ENCODE measurements around the gene TMEM60.
"Not testable (repeated sequence)": the region's sequence is repeated elsewhere in the genome, so short reads cannot be mapped to it uniquely, and the experiment has no call there.

Gene TMEM60

GRCh38 chr7:77837275-77837674 is 39.0 kb upstream of the TMEM60 start:
- no peak for DNase-seq (ENCODE audit: low spot score)
- H3K27ac ChIP-seq = no peak overlapping the region
- TF ChIP-seq CTCF (IDR thresholded peaks at IDR 0.05) = no peak
- no peak overlapping the region for H3K4me3 ChIP-seq

- not testable (repeated sequence) for H3K27ac ChIP-seq; H3K4me3 ChIP-seq; DNase-seq (ENCODE audit: low spot score)
Measured at GRCh38 chr7:77836425-77836824, 38.2 kb upstream of the TMEM60 start.

- DNase-seq (ENCODE audit: low spot score) = no peak
- no peak for TF ChIP-seq CTCF (IDR thresholded peaks at IDR 0.05)
- Histone ChIP-seq H3K4me3 (no peak overlapping the region), H3K27ac (no peak overlapping the region)
Measured at GRCh38 chr7:77833136-77833535, 34.9 kb upstream of the TMEM60 start.

- no peak overlapping the region for H3K4me3 ChIP-seq
- no peak for TF ChIP-seq CTCF (IDR thresholded peaks at IDR 0.05)
- DNase-seq (ENCODE audit: low spot score) = no peak
- no peak overlapping the region for H3K27ac ChIP-seq
Measured at GRCh38 chr7:77831953-77832352, 33.7 kb upstream of the TMEM60 start.

GRCh38 chr7:77831481-77831880 is 33.2 kb upstream of the TMEM60 start:
- Histone ChIP-seq H3K4me3 (no peak overlapping the region), H3K27ac (no peak overlapping the region)
- no peak for TF ChIP-seq CTCF (IDR thresholded peaks at IDR 0.05)
- DNase-seq (ENCODE audit: low spot score) = no peak

- DNase-seq (ENCODE audit: low spot score) = no peak
- Histone ChIP-seq H3K27ac (no peak overlapping the region), H3K4me3 (no peak overlapping the region)
- no peak for TF ChIP-seq CTCF (IDR thresholded peaks at IDR 0.05)
Measured at GRCh38 chr7:77830649-77831355, 32.6 kb upstream of the TMEM60 start.

- no peak for DNase-seq (ENCODE audit: low spot score)
- H3K4me3 ChIP-seq = no peak overlapping the region
- no peak for TF ChIP-seq CTCF (IDR thresholded peaks at IDR 0.05)
- H3K27ac ChIP-seq = no peak overlapping the region
Measured at GRCh38 chr7:77827999-77828398, 29.8 kb upstream of the TMEM60 start.

Data from coronary artery (tissue), 2 donors.